NB4 (cell line): ENCODE data around the gene MARS2.

Source experiments
- CTCF ChIP-seq: IDR thresholded peaks from one replicate; pipeline ENCODE4 v1.5.1; 2012; ENCODE audit warnings: low read depth, low read length
- MYC ChIP-seq: IDR thresholded peaks from 2 replicates; pipeline ENCODE4 v1.6.1; 2011; ENCODE audit warnings: low read depth, low read length
- POLR2A ChIP-seq: IDR thresholded peaks from 2 replicates; pipeline ENCODE4 v1.6.1; 2011; ENCODE audit warnings: mild to moderate bottlenecking; ENCODE audit not compliant: insufficient read length; ENCODE audit errors: extremely low read depth

- TF ChIP-seq CTCF (no peak), POLR2A (no peak), MYC (no peak)
Measured at GRCh38 chr2:197717863-197718262, 12.7 kb downstream of the MARS2 start.
